Activated CD4-positive, CD25-positive, alpha-beta regulatory T cell (primary cell): ENCODE measurements around the gene WDFY4.

ENCODE experiments used
- DNase-seq, 4 experiments: peaks; one replicate each; lab custom pipeline; 2025; lab: John Stamatoyannopoulos, UW

WDFY4 gene

DNA sequence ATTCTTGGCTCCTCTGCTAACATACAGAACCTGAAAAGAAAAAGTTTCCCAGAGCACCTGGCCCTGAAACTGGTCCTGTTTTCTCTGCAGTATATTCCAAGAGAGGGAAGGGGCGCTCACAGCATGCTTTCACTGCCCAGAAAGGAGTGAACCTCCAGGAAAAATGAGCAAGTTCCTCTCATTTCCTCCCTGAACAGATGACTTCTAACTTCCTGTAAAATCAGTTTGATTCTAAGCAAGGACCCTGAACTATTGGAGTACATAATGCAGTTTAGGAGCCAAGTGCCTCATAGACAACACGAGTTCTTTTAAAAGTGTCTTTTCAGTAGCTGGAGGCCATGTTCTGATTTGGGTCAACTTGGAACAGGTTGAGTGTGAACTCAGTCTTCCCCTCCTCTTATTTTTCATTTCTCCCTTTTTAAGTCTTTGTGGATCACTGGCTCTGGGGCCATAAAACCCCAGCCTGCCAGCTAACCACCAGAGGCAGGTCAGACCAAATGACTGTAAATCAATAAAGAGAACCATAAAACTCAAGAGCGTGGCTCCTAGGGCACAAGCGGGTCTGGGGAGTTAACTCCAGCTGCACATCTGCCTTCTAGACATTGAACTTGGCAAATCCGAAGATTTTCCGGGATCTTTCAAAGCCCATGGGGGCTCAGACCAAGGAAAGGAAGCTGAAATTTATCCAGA, 260.9 kb downstream of the WDFY4 start:
- DNase-seq = no peak

DNA sequence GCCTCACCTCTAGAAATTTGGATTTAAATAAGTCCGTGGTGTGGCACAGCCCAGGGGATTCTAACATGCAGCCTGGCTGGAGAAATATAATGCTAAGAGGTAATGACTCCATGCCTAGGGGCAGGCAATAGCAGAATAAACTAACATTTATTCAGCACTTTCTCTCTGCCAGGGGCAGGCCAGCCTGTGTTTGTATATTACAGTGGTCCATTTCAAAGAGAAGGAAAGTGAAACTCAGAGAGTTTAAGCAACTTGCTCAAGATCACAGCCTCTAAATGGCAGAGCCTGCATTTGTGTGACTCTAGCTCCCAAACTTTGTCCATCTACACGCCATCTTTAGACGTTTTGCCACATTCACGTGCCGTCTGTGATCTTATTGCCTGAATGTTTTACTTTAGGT, 261.7 kb downstream of the WDFY4 start:
- DNase-seq = no peak

DNA sequence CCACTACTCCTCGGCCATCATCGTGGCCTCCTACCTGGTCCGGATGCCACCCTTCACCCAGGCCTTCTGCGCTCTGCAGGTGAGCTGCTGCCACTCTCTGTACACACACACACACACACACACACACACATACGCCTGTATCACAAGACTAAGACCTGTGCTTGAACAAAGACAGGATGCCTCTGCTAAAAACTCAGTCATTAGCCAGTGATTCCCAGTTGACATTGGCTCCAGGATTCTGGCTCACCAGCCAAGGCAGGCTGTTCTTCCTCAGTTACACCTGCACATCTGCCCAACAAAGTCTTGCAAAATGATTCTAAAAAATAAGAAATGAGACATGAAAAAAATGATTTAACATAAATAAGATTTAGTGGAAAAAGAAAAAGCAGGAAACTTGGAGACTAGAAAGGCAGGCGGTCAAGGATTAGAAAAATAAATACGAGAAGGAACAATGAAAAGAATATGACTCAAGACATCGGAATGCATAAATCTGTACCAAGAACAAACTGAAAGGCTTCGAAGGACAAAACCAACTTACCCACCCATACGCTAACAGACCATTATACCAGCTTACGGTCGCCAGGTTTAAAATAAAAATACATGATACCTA, 262.3 kb downstream of the WDFY4 start:
- DNase-seq = no peak

- no peak for DNase-seq
Observed at GRCh38 chr10:48947690-48948469, 263.2 kb downstream of the WDFY4 start.

DNA sequence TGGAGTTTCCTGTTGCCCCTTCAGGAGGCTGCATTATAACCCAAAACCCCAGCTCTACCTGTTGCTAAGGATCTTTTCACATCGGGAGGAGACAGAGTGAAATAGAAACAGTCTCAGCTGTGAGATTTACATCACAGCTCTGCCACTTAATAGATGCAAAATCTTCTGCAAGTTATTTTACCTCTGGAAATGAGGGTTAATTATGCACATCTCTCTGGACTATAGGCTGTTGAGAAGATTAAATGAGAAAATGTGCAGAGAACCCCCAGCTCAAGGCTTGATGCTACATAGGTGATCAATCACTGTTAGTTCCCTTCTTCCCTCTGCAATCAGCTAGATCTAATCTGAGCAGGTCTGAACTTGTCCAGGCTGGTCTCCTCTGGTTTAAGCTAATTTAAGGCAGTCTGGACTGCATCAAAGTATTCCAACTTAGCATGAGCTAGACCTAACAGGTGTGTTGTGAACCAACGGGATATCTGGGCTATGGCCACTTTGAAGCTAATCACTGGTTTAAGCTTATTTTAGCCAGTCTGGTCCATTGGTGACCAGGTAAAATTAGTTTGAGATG, 263.9 kb downstream of the WDFY4 start:
- no peak for DNase-seq

GRCh38 chr10:48951707-48952106, 267.0 kb downstream of the WDFY4 start:
- DNase-seq = no peak

DNA sequence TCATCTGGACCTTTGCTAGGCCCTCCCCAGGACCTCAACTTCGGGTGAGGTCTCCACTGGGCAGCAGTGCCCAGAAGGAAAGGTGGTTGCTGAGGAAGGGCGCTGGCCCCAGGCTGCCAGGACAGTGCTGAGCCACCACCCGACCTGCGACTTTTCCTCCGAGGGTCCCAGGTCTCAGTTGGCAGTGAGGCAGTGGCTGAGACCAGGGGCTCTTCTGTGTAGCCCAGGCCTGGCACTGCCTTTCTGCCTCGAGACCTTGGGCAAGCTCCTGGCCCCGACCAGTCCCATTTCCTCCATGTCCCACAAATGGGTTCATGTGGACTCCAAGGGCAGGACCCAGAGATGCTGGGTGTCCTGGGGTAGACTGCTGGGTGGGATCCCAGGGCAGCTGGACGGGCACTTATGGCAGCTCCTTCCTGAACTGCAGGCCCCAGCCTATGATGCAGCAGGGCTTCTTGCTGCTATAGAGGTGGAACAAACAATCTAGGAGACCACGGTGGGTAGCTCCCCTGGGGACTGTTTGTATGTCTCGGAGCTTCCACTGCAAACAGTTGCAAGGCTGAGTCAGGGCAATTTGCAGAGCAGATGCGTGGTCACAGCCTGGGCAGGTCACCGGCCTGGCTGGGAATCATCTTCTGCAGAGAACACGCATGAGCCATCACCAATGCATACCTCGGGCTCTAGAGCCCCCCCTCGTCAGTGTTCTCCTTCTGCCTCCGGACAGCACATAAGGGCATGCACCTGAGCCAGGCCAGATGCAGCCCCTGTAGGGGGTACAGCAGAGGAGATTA, 272.9 kb downstream of the WDFY4 start:
- no peak for DNase-seq

DNA sequence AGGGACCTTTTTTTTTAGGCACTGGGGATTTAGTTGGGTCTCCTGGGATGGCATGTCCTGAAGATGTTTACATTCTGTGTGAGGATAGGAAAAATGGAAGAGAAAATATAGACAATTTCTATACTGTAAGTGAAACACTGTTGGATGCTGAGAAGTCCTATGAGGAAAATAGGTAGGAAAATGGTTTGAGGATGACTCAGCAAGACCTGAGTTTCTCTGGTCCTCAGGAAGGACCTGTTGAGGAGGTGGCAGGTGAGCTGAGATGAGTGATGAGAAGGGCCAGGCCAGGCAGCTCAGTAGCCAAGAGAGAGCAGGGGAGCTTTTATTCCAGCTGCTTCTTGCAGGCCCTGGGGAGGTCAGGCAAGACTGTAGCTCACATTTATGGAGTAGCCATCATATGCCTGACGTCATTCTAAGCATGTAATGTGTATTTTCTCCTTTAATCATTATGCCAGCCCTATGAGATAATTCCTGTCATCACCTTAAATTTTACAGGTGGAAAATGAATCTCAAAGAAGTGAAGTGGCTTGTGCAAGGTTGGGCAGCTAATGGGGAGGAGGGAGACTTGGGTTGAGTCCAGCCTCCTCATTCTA, 274.0 kb downstream of the WDFY4 start:
- DNase-seq = no peak

- no peak for DNase-seq
Observed at GRCh38 chr10:48964038-48964437, 279.4 kb downstream of the WDFY4 start.

- DNase-seq = no peak
Observed at GRCh38 chr10:48965460-48965859, 280.8 kb downstream of the WDFY4 start.

- DNase-seq = no peak
Observed at GRCh38 chr10:48968036-48968435, 283.4 kb downstream of the WDFY4 start.

DNA sequence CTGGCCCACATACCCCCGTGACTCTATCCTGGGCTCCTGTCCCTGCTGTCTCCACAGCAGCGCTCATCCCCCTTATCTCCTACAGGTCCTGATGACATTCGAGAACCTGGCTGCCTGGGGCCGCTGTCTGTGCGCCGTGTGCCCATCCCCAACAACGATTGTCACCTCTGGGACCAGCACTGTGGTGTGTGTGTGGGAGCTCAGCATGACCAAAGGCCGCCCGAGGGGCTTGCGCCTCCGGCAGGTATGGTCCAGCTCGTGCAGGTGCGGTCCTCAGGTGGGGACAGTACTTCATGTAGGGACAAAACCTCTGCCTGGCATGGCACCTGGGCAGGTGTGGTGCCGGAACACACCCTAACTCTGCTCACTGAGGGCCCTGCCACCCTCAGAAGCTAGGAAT, 285.4 kb downstream of the WDFY4 start:
- DNase-seq = no peak

DNA sequence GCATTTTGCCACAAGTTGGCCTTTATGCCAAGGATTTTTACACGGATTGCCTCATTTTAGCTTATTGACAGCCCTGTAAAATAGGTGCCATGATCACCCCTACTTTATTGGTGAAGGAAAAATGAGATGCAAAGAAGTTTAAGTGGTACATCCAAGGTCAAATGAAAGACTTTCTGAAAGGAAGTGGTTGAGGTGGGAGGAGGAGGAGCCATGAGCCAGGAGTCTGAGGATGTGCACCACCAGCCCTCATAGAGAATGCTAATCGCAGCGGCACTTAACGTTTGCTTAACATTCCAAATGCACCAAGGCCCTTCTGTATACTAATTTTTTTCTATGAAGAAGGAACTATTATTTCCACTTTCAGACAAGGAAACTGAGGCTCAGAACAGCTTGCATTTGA, 286.0 kb downstream of the WDFY4 start:
- no peak for DNase-seq

DNA sequence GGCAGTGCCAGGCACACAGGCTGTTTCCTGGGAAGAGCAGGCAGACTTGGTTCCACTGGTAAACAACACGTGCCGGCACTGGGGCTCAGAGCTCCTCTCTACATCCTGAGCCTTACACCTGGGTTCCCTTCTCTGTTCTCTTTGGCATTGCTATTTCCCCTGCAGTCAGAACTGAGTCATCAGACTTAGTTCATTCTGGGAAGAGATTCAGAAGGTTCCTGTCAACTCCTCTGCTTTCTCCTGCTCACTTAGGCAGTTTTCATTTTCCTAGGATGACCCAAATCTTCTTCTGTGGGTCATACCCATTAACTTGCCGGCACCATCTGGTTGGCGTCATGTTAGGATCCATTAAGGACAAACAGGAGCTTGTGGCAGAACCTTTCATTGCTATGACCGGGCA, 288.4 kb downstream of the WDFY4 start:
- no peak for DNase-seq

GRCh38 chr10:48974510-48975156, 290.0 kb downstream of the WDFY4 start:
- no peak for DNase-seq

DNA sequence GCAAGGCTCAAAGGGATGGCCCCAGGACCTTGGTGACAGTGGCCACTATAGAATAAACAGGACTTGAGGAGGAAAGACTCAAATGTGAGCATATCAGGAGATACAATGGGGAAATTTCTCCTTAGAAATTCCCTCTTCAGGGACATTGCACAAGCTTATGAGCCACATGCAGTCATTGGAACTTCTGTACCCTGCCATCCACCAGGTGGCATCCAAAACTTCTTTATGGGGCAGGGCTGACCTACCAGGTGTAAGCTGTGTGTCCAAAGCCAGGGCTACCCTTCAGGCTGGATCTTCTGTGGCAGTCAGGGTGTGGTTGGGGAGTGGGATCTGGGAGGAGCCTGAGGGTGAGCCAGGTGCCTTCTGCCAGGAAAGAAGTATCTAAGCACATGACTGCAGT, 291.5 kb downstream of the WDFY4 start:
- DNase-seq = no peak

DNA sequence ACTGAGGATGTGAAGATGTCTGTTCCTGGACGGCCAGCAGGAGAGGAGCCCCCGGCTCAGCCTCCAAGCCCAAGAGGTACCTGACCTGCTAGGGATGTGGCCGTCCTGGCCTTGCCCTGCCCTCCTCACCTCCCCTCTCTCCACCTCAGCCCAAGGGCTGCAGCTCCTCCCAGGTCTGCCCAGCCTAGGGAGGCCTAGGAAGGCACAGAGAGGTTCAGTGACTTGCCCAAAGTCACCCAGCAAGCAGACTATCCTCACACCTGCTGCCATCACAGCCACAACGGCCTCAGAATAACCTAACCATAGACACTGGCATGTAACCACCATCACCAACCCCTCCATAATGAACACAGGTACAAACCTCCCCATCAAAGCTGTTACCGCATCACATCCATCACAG, 293.6 kb downstream of the WDFY4 start:
- no peak for DNase-seq

DNA sequence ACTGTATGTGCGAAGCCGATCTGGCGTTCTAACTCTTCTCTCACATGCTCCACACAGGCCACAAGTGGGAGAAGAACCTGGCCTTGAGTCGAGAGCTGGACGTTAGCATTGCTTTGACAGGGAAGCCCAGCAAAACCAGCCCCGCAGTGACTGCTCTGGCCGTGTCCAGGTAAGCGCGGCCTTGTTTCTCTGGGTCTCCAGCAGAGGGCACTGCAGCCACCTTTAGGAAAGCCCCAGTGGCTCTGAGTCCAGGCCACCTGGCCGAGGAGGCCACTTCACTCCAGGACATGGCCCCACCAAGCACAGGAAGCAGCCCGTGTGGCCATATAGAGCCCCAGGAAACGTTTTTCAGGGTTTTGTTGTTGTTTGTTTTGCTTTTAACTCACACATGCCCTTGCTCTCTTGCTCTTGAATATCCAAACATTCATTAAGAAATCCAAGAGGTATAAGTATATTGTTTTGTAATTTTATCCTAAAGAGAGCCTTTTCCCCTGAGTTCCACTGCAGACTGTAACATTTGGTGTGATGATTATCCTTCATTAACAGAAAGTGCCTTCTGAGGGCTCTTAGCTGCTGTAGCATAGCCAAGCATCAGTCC, 296.7 kb downstream of the WDFY4 start:
- DNase-seq = no peak

DNA sequence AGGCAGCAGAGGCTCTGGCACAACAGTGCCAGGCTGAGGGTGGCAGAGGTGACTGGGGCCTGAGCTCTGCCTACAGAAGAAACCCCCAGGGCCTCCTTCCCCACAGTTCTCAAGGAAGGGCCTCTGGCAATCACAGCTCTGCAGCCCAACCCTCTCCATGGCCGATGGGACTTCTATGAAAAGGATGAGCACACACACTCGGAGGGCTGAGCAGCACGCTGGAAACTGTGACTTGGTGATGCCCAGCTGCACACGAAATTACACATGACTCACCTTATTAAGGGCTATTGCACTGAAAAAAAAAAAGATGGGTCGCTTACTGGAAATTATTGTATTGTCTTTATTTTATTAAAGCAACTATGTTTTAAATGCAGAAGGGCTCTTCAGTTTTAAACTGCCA, 297.9 kb downstream of the WDFY4 start:
- DNase-seq = no peak

GRCh38 chr10:48983648-48984351, 299.1 kb downstream of the WDFY4 start:
- no peak for DNase-seq
